NCI-H748 treated with DMSO at 0.1 percent for 48 hours (cell line): Measurements from ENCODE around the gene ENPP5.

Experiments used
- DNase-seq: peaks from one replicate; lab custom pipeline; 2025; lab: John Stamatoyannopoulos, UW

ENPP5 gene, protein sequence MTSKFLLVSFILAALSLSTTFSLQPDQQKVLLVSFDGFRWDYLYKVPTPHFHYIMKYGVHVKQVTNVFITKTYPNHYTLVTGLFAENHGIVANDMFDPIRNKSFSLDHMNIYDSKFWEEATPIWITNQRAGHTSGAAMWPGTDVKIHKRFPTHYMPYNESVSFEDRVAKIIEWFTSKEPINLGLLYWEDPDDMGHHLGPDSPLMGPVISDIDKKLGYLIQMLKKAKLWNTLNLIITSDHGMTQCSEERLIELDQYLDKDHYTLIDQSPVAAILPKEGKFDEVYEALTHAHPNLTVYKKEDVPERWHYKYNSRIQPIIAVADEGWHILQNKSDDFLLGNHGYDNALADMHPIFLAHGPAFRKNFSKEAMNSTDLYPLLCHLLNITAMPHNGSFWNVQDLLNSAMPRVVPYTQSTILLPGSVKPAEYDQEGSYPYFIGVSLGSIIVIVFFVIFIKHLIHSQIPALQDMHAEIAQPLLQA

DNA sequence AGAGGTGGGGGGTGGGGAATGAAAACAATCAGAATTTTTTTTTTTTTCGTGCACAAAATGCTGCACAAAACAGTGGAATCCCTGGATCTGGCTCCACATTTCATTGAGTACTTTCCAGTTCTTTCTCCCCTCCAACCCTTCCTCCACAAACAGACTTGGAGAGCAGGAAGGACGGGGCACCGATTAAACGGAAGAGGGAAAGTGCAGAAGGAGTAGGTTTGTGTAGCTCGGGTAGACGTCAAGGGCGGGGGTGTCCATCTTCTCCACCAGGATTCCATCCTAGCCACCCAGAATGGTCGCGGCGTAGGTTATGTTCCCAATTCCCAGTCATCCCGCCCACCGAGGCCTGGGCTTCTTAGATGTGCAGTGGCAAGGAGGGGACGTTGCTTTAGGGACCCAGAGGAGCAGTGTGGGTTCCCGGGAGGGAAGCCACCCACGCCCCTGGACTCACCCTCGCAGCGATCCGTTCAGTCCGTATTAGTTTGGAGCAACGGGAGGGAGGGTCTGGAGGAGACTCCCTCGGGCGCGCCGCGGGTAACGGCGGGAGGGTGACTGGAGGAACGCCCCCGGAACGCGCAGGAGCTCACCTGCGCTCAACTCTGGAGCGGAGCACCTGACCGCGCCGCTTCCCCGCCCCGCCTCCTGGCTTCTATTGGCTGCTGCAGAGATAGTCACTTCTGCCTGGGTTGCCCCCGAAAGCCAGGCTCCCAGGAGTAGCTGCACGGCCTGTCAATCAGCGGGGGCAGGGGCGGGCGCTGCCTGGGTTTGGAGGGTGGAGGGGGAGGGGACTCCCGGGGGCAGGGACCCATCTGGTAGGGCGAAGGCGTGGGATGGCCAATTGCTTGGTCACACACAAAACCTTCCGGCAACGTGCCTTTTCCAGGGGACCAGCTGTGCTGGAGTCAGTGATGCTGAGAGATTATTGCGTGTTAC, at the start of gene ENPP5:
TSS of gene ENPP5 (minus strand) at position 624 of the 933 bp plus-strand sequence. CDS start 2,718 bp downstream, outside the sequence.
- DNase-seq: peak; percentile 97

DNA sequence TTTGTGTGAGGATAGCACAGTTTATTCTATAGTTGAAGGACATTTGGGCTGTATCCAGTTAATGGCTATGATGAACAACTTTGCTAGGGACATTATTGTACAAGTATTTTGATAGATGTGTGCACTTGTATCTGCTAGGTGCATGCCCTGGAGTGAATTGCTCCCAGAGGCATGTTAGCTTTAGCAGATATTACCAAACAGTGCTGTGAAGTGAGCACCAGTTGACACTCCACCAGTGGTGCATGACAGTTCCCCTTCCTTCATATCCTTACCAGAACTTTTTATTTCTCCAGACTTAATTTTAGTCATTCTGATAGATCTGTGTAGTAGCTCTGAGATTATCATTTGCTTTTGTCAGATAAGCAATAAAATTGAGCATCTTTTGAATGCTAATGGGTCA, 48.9 kb upstream of the ENPP5 start:
- DNase-seq: no peak

DNA sequence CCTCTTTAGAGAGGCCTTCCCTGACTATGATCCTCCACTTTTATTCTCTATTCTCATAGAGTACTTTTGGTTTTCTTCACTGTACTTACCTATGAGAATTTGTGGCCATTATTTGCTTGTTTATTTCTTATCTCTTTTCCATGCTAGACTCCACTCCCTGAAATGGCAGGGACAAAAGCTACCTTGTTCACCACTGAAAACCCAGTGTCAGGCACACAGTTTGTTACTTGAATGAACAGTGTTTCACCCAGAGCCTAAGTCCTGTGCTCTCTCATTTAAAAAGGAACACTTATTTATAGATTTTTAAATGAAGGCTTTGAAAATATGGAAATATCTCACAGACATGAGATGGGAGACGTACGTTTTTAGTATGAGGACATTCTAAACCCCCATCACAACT, 47.7 kb upstream of the ENPP5 start:
- DNase-seq: no peak

DNA sequence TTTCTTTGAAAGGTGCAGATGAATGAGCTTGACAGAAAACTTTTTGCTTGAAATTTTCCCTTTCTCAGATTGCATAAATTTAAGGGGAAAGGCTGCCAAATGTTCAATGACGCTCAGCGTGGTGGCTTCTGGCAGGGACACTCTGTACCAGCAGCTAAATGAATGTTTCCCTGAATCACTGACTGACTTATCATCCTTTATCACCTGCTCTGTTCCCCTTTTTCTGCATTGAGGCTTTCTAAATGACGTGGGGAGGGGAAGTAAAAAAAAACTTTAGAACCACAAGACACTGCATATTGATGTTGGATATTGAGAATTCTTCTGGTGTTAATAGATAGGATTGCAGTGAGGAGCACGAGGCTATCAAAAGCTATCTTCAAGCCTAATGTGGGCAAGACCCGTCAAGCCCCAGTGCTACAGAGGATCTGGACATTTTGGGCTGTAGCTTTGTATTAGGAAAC, 46.9 kb upstream of the ENPP5 start:
- no peak for DNase-seq

DNA sequence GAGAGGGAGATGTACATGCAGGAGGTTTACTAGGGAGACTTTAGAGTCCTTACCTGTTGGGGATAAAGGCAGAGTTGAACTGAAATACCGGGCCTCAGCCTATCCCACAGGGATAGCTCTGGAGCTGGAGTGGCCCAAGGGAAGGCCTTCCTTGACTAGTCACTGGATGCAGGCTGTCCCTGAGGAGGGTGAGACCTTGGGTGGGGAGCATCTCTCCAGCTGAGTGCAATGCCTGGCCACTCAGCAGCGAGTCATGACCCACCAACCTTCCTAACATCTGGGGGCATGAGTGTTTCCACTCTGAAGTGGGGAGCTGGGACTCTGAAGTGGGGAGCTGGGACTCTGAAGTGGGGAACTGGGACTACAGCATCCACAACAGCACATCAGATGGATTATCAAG, 46.1 kb upstream of the ENPP5 start:
- DNase-seq: no peak

DNA sequence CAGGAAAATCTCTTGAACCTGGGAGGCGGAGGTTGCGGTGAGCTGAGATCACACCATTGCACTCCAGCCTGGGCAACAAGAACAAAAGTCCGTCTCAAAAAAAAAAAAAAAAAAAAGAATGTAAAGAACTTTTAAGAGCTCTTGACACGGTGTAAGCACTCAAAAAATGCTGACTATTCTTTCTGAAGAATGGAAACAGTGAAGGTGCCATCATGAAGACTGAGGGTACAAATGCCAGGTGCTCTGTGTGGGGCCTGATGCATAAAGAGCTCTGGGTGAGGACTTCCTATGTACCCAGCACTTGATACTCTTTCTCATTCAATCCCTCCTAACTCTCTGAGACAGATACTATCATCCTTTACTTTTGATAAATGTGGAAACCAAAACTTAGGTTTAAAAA, 45.0 kb upstream of the ENPP5 start:
- DNase-seq: no peak

DNA sequence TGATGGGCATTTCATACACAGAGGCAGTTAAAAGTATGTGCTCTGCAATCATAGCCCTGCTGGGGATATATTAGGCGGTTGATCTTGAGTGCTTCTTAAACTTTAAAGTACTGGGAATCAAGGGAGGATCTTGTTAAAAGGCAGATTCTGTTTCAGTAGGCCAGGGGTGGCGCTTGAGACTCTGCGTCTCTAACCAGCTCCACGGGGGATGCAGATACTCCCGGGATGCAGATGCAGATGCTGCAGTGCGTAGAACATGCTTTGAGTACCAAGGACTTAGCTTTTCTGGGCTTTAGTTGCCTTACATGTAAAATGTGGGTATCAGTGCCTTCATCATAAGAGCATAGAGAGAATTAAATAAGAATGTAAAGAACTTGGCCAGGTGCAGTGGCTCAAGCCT, 44.4 kb upstream of the ENPP5 start:
- no peak for DNase-seq

DNA sequence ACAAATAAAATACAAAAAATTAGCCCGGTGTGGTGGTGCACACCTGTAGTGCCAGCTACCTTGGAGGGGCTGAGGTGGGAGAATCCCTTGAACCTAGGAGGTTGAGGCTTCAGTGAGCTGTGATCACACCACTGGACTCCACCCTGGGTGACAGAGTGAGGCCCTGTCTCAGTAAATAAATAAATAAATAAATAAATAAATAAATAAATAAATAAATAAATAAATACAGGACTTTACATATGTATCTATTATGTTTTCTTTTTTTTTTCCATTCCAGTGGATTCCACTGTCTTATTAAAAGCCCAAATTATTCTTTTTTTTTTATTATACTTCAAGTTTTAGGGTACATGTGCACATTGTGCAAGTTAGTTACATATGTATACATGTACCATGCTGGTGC, 41.1 kb upstream of the ENPP5 start:
- no peak for DNase-seq

DNA sequence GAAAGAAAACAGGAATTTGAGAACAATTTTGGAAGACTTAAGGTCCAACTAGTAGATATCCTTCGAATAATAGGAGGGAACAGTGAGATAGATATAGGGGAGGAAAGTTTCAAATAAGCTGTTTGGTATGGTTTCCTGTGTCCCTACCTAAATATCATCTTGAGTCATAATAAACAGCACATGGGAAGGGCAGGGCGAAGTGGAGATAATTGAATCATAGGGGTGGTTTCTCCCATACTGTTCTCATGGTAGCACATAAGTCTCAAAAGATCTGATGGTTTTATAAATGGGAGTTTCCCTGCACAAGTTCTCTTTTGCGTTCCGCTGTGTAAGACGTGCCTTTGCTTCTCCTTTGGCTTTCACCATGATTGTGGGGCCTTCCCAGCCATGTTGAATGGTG, 39.5 kb upstream of the ENPP5 start:
- DNase-seq: no peak

DNA sequence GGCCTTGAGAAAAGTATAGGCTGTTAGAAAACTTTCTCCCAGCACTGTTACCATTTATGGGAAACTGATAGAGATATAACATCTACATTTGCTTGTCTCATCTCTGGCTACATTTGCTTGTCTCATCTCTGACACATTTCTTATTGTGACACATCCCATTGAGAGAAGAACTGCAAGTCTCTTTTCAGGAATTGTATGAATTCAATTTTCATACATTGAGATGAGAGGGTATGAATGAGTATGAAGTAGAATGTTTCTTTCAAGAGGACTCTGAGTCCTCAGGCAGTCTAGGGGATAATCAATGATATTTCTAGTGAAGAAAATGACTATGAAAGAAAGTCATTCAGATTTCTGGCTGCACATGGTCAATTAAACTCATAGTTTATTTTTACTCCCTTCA, 37.5 kb upstream of the ENPP5 start:
- DNase-seq: no peak

DNA sequence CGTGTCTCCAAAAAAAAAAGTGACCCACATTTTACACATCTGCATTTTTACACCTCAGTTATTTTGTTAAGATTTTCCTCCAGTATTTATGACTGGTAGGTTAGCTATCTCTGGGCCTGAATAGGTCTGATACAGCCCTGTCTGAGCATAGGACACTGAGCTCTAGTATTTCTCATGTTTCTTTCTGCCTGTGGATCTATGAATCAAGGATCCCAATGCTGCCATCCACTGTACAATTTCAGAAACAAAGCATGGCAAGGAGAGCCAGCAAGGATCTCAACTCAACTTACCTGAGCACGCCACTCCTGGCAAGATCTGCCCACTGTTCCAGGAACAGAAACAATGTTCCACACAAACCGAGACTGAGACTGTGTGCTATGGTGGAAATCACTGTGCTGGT, 36.4 kb upstream of the ENPP5 start:
- DNase-seq: no peak

DNA sequence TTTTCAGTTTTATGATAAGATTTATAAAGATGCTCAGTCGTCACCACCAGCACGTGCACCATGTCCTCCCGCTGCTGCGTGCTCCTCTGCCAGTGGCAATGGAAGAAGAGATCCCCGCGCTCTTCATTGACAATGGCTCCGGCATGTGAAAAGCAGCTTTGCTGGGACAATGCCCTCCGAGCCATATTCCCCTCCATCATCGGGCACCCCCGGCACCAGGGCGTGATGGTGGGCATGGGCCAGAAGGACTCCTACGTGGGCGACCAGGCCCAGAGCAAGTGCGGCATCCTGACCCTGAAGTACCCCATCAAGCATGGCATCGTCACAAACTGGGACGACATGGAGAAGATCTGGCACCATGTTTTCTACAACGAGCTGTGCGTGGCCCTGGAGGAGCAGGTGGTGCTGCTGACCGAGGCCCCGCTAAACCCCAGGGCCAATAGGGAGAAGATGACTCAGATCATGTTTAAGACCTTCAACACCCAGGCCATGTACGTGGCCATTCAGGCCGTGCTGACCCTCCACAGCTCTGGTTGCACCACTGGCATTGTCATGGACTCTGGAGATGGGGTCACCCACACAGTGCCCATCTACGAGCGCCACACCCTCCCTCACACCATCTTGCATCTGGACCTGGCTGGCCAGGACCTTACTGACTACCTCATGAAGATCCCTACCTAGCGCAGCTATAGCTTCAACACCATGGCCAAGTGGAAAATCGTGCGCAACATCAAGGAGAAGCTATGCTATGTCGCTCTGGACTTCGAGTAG, 34.3 kb upstream of the ENPP5 start:
- no peak for DNase-seq

DNA sequence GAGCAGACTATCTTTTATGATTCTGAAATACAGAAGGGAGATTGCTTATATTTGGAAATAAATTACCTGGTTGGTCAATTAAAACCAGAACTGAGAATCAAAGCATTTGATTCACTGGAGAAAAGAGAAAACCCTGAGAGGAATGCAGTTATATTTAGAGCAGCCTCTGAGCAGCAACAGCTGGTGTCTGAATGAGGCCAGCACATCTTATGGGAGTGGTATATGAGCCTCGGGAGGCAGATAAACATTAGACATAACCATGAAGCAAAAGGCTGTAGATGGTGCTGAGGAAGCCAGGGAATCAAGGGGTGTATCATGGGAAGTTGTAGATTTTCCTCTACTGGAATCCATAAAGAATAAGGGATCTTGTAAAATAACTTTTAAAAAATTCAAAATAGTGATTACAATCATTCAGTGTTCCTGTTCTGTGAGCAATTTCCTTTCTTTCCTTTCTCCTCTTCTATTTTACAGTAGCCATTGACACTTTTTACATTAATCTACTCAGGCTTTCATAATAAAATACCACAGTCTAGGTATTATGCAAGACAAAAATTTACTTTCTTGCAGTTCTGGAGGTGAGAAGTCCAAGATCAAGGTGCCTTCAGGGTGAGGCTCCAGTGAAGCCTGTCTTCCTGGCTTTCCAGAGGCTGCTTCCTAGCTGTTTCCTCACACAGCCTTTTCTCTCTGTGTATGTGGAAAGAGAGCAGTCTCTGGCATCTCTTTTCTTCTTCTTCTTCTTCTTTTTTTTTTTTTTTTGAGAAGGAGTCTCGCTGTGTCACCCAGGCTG, 32.8 kb upstream of the ENPP5 start:
- no peak for DNase-seq

DNA sequence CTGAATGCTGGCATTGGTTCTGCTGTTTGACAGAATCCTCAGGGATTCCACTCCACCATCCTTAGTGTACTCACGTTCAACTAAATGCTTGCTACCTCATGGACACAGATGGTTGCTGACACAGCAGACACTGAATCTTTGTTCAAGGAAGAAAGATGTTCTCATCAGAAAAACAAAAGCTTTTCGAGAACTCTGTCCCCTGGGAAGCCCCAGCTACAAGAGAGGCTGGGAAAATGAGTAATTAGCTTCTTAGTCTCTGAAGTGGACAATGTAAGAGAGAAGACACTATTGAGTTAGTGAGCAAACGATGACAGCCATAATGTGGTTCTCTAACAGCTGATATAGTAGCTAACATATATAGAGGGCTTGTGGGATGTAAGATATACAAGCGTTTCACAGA, 30.9 kb upstream of the ENPP5 start:
- no peak for DNase-seq

DNA sequence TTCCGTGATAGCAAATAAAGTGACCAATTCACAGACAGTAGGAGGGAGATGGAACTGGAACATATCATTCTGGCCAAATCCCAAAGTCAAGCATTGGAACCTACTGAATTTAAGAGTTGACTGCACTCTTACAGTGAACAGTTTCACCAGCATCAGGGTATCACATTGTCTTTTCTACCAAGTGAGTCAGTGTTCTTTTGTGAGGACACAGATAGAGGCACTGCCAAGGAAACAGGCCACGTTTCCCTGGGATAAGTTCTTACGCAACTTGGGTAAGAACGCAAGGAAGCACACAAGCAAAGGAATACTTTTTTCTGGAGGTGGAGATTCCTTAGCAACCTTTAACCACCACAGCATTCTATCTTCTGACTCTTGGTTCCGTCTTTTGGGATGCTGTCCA, 28.6 kb upstream of the ENPP5 start:
- DNase-seq: no peak

DNA sequence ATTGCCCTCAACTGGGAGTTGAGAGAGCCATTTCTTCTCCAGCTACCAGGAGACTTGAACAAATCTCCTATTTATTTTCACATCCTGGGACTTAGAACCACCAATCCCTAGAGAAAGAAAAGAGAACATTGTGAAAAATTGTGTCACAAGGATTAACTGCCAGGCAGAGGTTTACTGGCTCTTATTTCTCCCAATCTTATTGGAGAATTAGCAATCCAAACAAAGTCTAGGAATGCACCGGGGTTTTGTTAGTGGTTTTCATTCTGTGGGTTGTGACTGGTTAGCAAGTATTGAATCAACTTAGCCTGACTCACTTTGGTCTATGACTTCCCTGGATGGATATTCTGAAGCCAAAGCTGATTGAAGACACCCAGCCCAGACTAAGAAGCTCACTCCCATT, 21.2 kb upstream of the ENPP5 start:
- no peak for DNase-seq

DNA sequence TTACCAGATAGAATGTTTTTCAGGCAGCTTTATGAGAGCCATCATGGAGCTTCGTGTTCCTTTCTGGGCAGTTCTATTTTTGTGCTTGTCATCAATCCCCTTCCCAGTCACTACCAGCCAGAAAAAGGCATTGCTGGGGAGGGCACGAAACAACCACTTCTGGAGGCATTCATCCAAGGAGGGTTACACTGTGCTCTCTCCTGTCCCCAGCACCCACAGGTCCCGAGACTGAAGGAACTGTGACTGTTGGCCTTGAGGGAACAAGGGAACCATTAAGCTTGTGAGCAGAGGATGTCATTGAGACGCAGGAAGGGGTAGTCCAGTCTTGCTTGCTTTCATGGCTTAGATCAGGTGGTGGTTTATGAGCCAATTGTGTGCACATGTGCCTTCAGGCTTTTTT, 20.1 kb upstream of the ENPP5 start:
- DNase-seq: no peak

DNA sequence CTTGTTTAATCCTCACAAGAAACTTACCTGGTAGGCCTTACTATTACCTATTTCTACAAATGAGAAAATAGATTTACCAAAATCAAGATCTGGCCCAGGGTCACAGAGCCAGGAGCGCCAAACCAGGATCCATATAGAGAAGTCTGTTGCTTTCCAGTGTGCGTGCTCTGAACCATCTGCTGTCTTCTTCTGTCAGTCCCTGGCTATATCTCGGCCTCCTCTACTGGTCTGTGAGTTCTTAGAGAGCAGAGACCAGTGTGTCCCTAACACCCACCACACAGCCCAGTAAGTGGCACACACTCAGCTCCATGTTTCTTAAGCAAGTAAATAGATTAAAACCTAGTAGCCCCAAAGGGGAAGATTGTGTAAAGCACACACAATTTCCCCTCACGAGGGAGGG, 18.9 kb upstream of the ENPP5 start:
- no peak for DNase-seq

DNA sequence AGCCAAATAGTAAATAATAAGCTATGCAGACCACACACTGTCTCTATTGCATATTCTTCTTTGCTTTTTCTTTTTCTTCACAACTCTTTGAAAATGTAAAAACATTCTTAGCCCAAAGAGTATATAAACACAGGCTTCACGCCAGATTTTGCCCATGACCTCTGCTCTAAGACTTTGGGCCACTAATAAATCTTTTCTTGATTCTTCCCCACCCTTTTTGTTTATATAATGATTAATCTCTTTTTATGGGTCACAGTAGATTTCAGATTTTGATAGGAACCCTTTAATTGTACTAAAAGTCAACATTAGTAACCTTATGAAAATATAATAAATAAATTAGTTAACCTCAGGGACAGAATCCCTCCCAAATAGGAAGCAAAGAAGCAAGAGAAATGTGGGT, 15.8 kb upstream of the ENPP5 start:
- no peak for DNase-seq

DNA sequence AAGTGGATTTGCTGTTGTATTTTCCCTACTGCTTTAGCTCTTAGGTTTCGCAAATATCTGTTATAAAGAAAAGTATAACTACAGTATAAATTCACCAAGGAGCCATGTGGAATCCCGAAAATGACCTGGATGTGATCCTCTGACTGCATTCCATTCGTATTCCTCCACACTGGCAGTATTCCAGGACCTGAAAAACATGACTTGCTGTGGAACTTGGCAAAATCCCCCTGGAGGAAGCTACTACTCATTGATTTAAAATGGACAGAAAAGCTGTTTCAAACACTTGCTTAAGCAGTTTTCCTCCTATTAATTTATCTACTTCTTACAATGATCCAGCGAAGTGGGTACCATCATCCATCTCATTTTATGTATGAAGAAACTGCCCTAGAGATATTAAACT, 13.3 kb upstream of the ENPP5 start:
- DNase-seq: no peak

DNA sequence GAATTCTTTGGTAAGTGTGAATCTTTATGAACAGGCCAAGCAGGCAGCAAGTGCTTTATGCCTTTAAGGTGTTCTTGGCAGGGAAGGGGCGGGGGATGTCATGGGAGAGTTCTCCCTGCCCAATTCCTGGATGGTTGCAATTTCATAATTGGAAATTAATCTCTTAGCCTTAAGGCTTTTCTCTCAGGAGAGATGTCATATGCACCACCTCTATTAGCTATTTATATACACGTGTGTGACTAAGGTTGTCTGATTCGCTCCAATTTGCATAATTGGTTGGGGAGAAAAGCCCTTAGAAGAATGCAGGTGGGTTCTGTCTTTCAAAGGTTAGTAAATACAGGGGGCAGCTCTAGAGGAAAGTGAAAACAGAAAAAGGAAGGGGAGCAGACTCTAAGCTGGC, 5.2 kb upstream of the ENPP5 start:
- no peak for DNase-seq
